Osteocyte (in vitro differentiated cells): ENCODE results near the gene HIVEP3. TPM values are rescaled to one million over a fixed set of nuclear protein-coding genes. Genes with fewer than 3 reads are reported as not detected.

Source experiments
- DNase-seq: peaks from one replicate; pipeline ENCODE4 v3.0.0; 2021; ENCODE audit warnings: mixed read lengths; ENCODE audit not compliant: unreplicated experiment; ENCODE audit errors: extremely low spot score
- H3K27ac Mint-ChIP-seq: one replicate; pipeline ENCODE4 v1.8.0; 2021; ENCODE audit warnings: mild to moderate bottlenecking, mixed read lengths; ENCODE audit not compliant: unreplicated experiment
- H3K27me3 Mint-ChIP-seq: one replicate; pipeline ENCODE4 v1.8.0; 2021; ENCODE audit warnings: mixed read lengths; ENCODE audit not compliant: unreplicated experiment
- H3K36me3 Mint-ChIP-seq: one replicate; pipeline ENCODE4 v1.8.0; 2021; ENCODE audit warnings: mixed read lengths; ENCODE audit not compliant: unreplicated experiment
- H3K4me1 Mint-ChIP-seq: one replicate; pipeline ENCODE4 v1.8.0; 2021; ENCODE audit warnings: mixed read lengths; ENCODE audit not compliant: unreplicated experiment
- H3K4me3 Mint-ChIP-seq: one replicate; pipeline ENCODE4 v1.8.0; 2021; ENCODE audit warnings: mild to moderate bottlenecking, moderate library complexity, mixed read lengths; ENCODE audit not compliant: unreplicated experiment
- H3K9me3 Mint-ChIP-seq: one replicate; pipeline ENCODE4 v1.8.0; 2021; ENCODE audit warnings: mixed read lengths; ENCODE audit not compliant: unreplicated experiment
- CTCF ChIP-seq: fragments of 200-600 bp; sonication (generic); IDR thresholded peaks from 2 replicates; pipeline ENCODE4 v1.5.0; 2021; ENCODE audit warnings: antibody characterized with exemption, mild to moderate bottlenecking, moderate library complexity
- total RNA-seq: library from RNA; stranded (reverse); gene quantifications from 2 replicates; pipeline ENCODE4 v1.2.1, GENCODE V29; 2021

HIVEP3 gene
- total RNA-seq, 1 donor from 2014 or later: 0.97 TPM

DNA sequence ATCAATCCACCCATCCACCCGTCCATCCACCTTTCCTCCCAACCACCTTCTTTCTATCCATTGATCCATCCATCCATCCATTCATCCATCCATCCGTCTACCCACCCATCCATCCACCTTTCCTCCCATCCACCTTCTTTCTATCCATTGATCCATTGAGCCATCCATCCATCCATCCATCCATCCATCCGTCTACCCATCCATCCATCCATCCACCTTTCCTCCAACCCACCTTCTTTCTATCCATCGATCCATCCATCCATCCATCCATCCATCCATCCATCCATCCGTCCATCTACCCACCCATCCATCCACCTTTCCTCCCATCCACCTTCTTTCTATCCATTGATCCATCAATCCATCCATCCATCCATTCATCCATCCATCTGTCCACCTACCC is 429.2 kb downstream of the HIVEP3 start:
- H3K36me3 Mint-ChIP-seq: no peaks in the 10 kb centered on the region

DNA sequence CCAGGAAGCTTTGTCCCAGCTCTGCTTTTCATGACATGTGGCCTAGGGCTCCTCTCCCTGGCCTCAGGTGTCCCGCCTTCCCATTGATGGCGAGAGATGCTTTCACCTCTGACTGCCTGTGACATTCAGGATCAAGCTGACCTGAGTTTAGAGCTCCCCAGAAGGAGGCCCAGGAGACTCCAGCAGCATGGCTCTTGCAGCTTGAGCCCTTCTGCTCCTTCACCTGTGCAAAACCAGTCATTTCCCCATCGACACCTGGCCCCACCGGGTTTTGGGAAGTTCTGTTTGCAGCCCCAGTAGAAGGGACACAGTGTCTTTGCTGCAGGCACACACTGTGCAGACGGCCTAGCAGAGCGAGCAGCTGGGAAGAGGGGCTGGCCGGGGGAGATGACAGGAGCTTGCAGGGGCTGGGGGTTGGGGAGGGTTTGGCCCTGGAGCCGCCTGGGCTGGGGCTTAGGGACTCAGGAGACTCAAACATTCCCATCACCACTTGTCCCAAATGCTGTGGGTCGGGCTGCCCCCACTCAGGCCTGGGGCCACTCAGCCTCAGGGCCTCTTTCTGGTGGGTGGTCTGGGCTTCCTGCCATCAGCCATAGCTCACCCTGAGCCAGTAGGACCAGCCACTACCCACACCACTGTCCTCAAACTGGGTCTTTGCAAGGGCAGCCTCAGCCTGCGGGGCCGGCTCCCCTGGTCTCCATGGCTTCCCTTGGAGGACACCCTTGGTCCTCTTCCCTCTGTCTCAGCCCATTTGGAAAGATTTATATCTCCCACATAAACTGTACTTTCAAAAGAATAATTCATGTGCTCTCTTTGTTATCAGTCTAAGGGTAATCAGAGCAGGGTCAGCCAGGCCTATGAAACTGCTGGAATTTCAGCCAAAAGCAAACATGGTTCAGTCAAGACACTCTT is 430.4 kb downstream of the HIVEP3 start:
- TF ChIP-seq CTCF: no peak
- DNase-seq: no peak
- Mint-ChIP-seq H3K27me3 (no peaks in the 10 kb centered on the region), H3K4me3 (no peak overlapping the region), H3K9me3 (peaks cover 3% of the 10 kb centered on the region), H3K27ac (no peak overlapping the region), H3K4me1 (peaks cover 41% of the 10 kb centered on the region), H3K36me3 (no peaks in the 10 kb centered on the region)

More for the DNA sequence above, 429.2 kb downstream of the HIVEP3 start:
- peaks cover 34% of the 10 kb centered on the region for H3K4me1 Mint-ChIP-seq
- H3K4me3 Mint-ChIP-seq: no peak overlapping the region
- no peaks in the 10 kb centered on the region for H3K27me3 Mint-ChIP-seq
- H3K9me3 Mint-ChIP-seq: peaks cover 3% of the 10 kb centered on the region
- no peak for DNase-seq
- H3K27ac Mint-ChIP-seq: no peak overlapping the region
- TF ChIP-seq CTCF: no peak

GRCh38 chr1:41487126-41488039 is 431.3 kb downstream of the HIVEP3 start:
- TF ChIP-seq CTCF: no peak
- no peak overlapping the region for H3K4me3 Mint-ChIP-seq
- peaks cover 50% of the 10 kb centered on the region for H3K4me1 Mint-ChIP-seq
- no peaks in the 10 kb centered on the region for H3K36me3 Mint-ChIP-seq
- DNase-seq: no peak
- no peaks in the 10 kb centered on the region for H3K27me3 Mint-ChIP-seq
- peaks cover 3% of the 10 kb centered on the region for H3K9me3 Mint-ChIP-seq
- H3K27ac Mint-ChIP-seq: no peak overlapping the region

DNA sequence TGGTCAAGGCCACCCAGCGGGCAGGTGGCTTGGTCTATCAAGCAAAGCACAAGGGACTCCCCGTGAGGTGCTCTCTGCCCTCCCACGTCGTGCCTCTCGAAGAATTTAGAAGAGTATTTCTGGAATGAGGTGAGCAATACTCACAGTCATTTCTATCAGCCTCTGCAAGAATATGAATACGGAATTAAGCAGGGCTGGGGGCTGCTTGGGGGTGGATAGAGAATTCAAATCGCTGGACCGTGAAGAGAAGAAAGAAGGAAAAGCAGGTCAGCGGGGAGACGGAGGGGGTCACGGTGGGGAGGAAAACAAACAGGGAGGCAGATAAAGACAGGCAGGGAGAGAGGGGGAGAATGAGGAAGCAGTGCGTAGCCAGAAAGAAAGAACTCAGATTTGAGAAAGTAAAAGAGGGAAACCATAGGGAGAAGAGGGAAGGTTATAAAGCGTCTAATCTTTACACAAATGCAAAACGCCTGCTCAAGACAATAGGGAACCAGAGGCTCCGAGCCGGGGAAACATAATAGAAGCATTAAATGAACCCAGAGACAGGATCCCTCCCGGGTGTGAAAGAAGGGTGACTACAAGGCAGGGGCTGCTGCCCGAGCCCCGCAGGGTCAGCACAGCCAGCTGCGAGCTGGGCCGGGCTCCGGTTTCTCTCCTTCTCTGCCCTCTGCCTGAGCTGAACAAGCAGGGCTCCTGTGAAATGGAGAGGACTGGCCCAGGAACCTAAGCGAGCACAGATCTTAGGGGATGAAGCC is 432.2 kb downstream of the HIVEP3 start:
- Mint-ChIP-seq H3K27me3 (no peaks in the 10 kb centered on the region), H3K4me3 (peak overlapping the region; percentile 55), H3K9me3 (peaks cover 3% of the 10 kb centered on the region), H3K36me3 (no peaks in the 10 kb centered on the region), H3K4me1 (peaks cover 50% of the 10 kb centered on the region), H3K27ac (peak overlapping the region; percentile 84)
- TF ChIP-seq CTCF: no peak
- no peak for DNase-seq
